Measurements from ENCODE around the gene CPA5. TPM values are rescaled to one million over a fixed set of nuclear protein-coding genes. Genes with fewer than 3 reads are reported as not detected.

Gene CPA5
- total RNA-seq, 1 experiment from 2014 or later, result not detected

GRCh38 chr7:130363026-130363847 is 18.6 kb downstream of the CPA5 start (continued):
- TF ChIP-seq ERG (CRISPR knock-in tag; IDR thresholded peaks at IDR 0.05) (no peak), STAT6 (CRISPR knock-in tag; conservative IDR thresholded peaks at IDR 0.05; ENCODE audit: low read depth) (no peak)

- DNase-seq (ENCODE audit: low spot score) (no peak), ATAC-seq (no peak)
- TF ChIP-seq ZNF416 (CRISPR knock-in tag; IDR thresholded peaks at IDR 0.05), result no peak
- TF ChIP-seq ZNF232 (CRISPR knock-in tag; IDR thresholded peaks at IDR 0.05), result no peak
- TF ChIP-seq MXD4 (CRISPR knock-in tag; IDR thresholded peaks at IDR 0.05; ENCODE audit: borderline replicate concordance), result no peak
- no peak for TF ChIP-seq ZNF425 (CRISPR knock-in tag; conservative IDR thresholded peaks at IDR 0.05)
- no peak for TF ChIP-seq ZNF671 (CRISPR knock-in tag; IDR thresholded peaks at IDR 0.05)
- TF ChIP-seq JUN (CRISPR knock-in tag; IDR thresholded peaks at IDR 0.05), result no peak
- TF ChIP-seq OVOL2 (CRISPR knock-in tag; IDR thresholded peaks at IDR 0.05; ENCODE audit: borderline replicate concordance), result no peak
- TF ChIP-seq NR3C1 (CRISPR knock-in tag; conservative IDR thresholded peaks at IDR 0.05; ENCODE audit: low read depth), result no peak
- no peak for TF ChIP-seq TEAD1 (CRISPR knock-in tag; IDR thresholded peaks at IDR 0.05)
- TF ChIP-seq ZBTB43 (CRISPR knock-in tag; IDR thresholded peaks at IDR 0.05), result no peak
- TF ChIP-seq PRDM15 (CRISPR knock-in tag; IDR thresholded peaks at IDR 0.05), result no peak
- TF ChIP-seq PRRX2 (CRISPR knock-in tag; IDR thresholded peaks at IDR 0.05), result no peak
- Mint-ChIP-seq H3K9me3 (peaks cover 19% of the 10 kb centered on the region), H3K4me1 (peaks cover 20% of the 10 kb centered on the region), H3K27ac (no peak overlapping the region), H3K4me3 (no peak overlapping the region), H3K27me3 (ENCODE audit: low read depth) (no peaks in the 10 kb centered on the region; the same call in none of the 2 replicates), H3K36me3 (peaks cover 10% of the 10 kb centered on the region)
- ChIA-PET POLR2A (no interaction called here), CTCF (no interaction called here)
Measured at GRCh38 chr7:130364451-130364850, 19.8 kb downstream of the CPA5 start.
